ENCODE results near the gene ARHGAP42.

The ARHGAP42 gene

GRCh38 chr11:100734743-100735527 is 47.8 kb downstream of the ARHGAP42 start:
- no peak for TF ChIP-seq CTCF (IDR thresholded peaks at IDR 0.05)
- H3K4me3 ChIP-seq, result no peak overlapping the region
- DNase-seq (ENCODE audit: low spot score), result no peak
- no peak overlapping the region for H3K27ac ChIP-seq

- Histone ChIP-seq H3K4me3 (no peak overlapping the region), H3K27ac (no peak overlapping the region)
- no peak for DNase-seq (ENCODE audit: low spot score)
- TF ChIP-seq CTCF (IDR thresholded peaks at IDR 0.05), result no peak
Observed at GRCh38 chr11:100735949-100736675, 49.0 kb downstream of the ARHGAP42 start.

- no peak for TF ChIP-seq CTCF (IDR thresholded peaks at IDR 0.05)
- no peak for DNase-seq (ENCODE audit: low spot score)
- H3K27ac ChIP-seq, result no peak overlapping the region
- no peak overlapping the region for H3K4me3 ChIP-seq
Observed at GRCh38 chr11:100738701-100739270, 51.7 kb downstream of the ARHGAP42 start.

- no peak for DNase-seq (ENCODE audit: low spot score)
- peak overlapping the region; percentile 15 to 51 for H3K27ac ChIP-seq
- no peak overlapping the region for H3K4me3 ChIP-seq
- TF ChIP-seq CTCF (IDR thresholded peaks at IDR 0.05), result no peak
Observed at GRCh38 chr11:100739666-100740065, 52.6 kb downstream of the ARHGAP42 start.

GRCh38 chr11:100740440-100740839 is 53.4 kb downstream of the ARHGAP42 start:
- H3K4me3 ChIP-seq, result no peak overlapping the region
- TF ChIP-seq CTCF (IDR thresholded peaks at IDR 0.05), result no peak
- peak overlapping the region; percentile 15 to 55 for H3K27ac ChIP-seq
- no peak for DNase-seq (ENCODE audit: low spot score)

GRCh38 chr11:100741866-100742625 is 55.0 kb downstream of the ARHGAP42 start:
- no peak for TF ChIP-seq CTCF (IDR thresholded peaks at IDR 0.05)
- Histone ChIP-seq H3K4me3 (no peak overlapping the region), H3K27ac (no peak overlapping the region)
- DNase-seq (ENCODE audit: low spot score), result no peak
